Activated CD4-positive, alpha-beta T cell treated with anti-CD3 and anti-CD28 coated beads, Interleukin-2, amount 50 U/mL, for 16 hours (primary cell): ENCODE results near the gene MTRF1L.
"Not testable (repeated sequence)": the region's sequence is repeated elsewhere in the genome, so short reads cannot be mapped to it uniquely, and the experiment has no call there.

Experiments used
- DNase-seq: peaks from one replicate; pipeline ENCODE4 v3.0.0-alpha.2; 2020

MTRF1L gene

GRCh38 chr6:152969688-152970418 is 32.7 kb downstream of the MTRF1L start:
- no peak for DNase-seq

GRCh38 chr6:152966168-152966894 is 36.2 kb downstream of the MTRF1L start:
- DNase-seq, result not testable (repeated sequence)

GRCh38 chr6:152959333-152959732 is 43.2 kb downstream of the MTRF1L start:
- DNase-seq, result no peak

- no peak for DNase-seq
These were observed 44.7 kb downstream of the MTRF1L start for GRCh38 chr6:152957796-152958195.

- no peak for DNase-seq
These were observed 48.1 kb downstream of the MTRF1L start for GRCh38 chr6:152954443-152954842.

- peak; percentile 16 for DNase-seq
These were observed 49.5 kb downstream of the MTRF1L start for GRCh38 chr6:152952866-152953509.

- DNase-seq, result no peak
These were observed 50.5 kb downstream of the MTRF1L start for GRCh38 chr6:152952045-152952444.

- DNase-seq, result no peak
These were observed 52.3 kb downstream of the MTRF1L start for GRCh38 chr6:152950240-152950639.

GRCh38 chr6:152948150-152948768 is 54.2 kb downstream of the MTRF1L start:
- peak; percentile 48 for DNase-seq

GRCh38 chr6:152946995-152947394 is 55.5 kb downstream of the MTRF1L start:
- DNase-seq, result no peak

GRCh38 chr6:152946484-152946883 is 56.0 kb downstream of the MTRF1L start:
- no peak for DNase-seq

- no peak for DNase-seq
These were observed 59.1 kb downstream of the MTRF1L start for GRCh38 chr6:152943260-152943897.

- no peak for DNase-seq
These were observed 60.1 kb downstream of the MTRF1L start for GRCh38 chr6:152942319-152942869.

GRCh38 chr6:152941746-152942145 is 60.8 kb downstream of the MTRF1L start:
- DNase-seq, result no peak
